ENCODE measurements around the gene SUCLG1. TPM values are rescaled to one million over a fixed set of nuclear protein-coding genes. Genes with fewer than 3 reads are reported as not detected.
"Not testable (repeated sequence)": the region's sequence is repeated elsewhere in the genome, so short reads cannot be mapped to it uniquely, and the experiment has no call there.

The SUCLG1 gene
- total RNA-seq, 1 donor from 2014 or later = 216 TPM

GRCh38 chr2:84429328-84429727 is 29.8 kb downstream of the SUCLG1 start:
- intact Hi-C loops (cut with DNase I) = no loop called here
- DNase-seq (ENCODE audit: low spot score) = no peak

GRCh38 chr2:84427235-84428138 is 31.6 kb downstream of the SUCLG1 start:
- intact Hi-C loops (cut with DNase I) = no loop called here
- DNase-seq (ENCODE audit: low spot score) = no peak

DNA sequence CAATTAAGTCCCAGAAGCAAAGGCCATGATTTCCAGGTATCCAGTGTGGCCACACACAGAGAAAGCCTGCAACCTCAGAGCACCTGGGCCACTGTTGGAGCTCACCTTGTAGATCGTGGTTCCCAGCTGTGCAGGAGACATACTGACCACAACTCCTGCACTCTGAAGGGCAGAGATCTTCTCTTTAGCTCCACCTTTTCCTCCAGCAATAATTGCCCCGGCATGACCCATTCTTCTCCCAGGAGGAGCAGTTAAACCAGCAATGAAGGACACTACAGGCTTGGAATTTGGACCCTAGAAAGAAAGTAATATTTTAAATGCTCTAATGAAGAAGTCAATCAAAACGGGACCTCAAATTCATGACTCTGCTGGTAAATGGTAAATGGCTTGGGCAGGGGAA is 33.8 kb downstream of the SUCLG1 start:
- intact Hi-C loops (cut with DNase I) = no loop called here
- DNase-seq (ENCODE audit: low spot score) = no peak

- no peak for DNase-seq (ENCODE audit: low spot score)
Measured at GRCh38 chr2:84424152-84424551, 34.9 kb downstream of the SUCLG1 start.

DNA sequence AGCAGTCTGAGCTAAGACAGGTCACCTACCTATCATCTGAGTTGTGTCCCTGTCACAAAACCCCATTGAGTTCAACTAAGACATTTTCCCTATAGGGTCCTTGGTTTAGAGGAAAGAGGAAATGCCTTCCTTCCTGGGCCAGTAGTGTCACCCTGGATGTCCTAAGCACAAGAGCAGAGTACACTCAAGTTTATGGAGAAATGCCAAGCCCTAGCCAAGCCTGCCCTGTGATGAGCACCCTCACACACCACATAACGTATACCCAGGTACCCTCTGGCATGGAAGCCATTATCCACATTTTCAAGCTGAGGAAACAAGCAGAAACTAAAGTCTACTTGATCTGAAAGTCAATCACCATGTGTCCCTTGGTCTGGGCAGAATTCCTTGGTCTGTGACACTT is 37.3 kb downstream of the SUCLG1 start:
- no peak for DNase-seq (ENCODE audit: low spot score)
- intact Hi-C loops (cut with DNase I) = no loop called here

More at GRCh38 chr2:84424152-84424551, 34.9 kb downstream of the SUCLG1 start:
- intact Hi-C loops (cut with DNase I) = no loop called here

GRCh38 chr2:84421197-84421596 is 37.9 kb downstream of the SUCLG1 start:
- intact Hi-C loops (cut with DNase I) = no loop called here
- no peak for DNase-seq (ENCODE audit: low spot score)

DNA sequence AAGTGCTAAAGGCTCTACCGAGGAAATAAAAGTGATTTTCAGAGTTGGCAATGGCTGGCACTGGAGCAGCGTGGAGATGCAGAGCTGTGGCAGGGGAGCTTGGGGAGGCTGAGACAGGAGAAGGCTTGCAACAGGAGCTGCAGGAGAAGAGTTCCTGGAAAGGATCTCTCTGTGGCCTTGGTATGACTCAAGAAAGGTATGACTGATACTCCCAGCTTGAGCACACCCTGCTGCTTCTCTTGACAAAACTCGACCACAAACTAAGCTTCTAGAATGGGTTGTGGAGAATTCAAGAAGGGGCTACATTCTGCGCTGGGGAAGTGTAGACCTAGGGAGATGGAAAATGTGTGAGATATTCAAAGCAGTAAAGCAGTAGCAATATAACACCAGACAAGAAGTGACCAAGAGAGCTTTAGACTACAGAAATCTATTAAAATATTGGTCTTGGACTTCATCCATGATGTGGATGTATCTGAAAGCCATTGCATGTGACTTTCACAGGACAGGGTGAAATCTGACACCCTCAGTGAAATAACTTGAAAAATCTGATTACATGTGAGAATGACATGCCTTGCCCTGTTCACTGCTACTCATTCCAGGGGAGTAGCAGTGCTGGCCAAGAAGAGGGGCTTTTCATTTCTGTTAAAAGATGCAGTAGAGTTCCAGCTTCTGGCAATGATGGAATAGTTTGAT is 41.5 kb downstream of the SUCLG1 start:
- no peak for DNase-seq (ENCODE audit: low spot score)
- intact Hi-C loops (cut with DNase I) = no loop called here

GRCh38 chr2:84409531-84409930 is 49.5 kb downstream of the SUCLG1 start:
- no peak for DNase-seq (ENCODE audit: low spot score)
- intact Hi-C loops (cut with DNase I) = no loop called here

GRCh38 chr2:84402111-84402510 is 57.0 kb downstream of the SUCLG1 start:
- DNase-seq (ENCODE audit: low spot score); intact Hi-C loops (cut with DNase I): not testable (repeated sequence)

DNA sequence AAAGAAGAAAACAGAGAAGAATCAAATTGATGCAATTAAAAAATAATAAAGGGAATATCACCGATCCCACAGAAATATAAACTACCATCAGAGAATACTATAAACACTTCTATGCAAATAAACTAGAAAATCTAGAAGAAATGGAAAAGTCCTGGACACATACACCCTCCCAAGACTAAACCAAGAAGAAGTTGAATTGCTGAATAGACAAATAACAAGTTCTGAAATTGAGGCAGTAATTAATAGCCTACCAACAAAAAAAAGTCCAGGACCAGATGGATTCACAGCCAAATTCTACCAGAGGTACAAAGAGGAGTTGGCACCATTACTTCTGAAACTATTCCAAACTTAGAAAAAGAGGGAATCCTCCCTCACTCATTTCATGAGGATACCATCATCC is 59.2 kb downstream of the SUCLG1 start:
- intact Hi-C loops (cut with DNase I); DNase-seq (ENCODE audit: low spot score): not testable (repeated sequence)

GRCh38 chr2:84395820-84396219 is 63.3 kb downstream of the SUCLG1 start:
- intact Hi-C loops (cut with DNase I) = no loop called here
- DNase-seq (ENCODE audit: low spot score) = no peak

GRCh38 chr2:84394628-84395027 is 64.5 kb downstream of the SUCLG1 start:
- intact Hi-C loops (cut with DNase I) = no loop called here
- no peak for DNase-seq (ENCODE audit: low spot score)

DNA sequence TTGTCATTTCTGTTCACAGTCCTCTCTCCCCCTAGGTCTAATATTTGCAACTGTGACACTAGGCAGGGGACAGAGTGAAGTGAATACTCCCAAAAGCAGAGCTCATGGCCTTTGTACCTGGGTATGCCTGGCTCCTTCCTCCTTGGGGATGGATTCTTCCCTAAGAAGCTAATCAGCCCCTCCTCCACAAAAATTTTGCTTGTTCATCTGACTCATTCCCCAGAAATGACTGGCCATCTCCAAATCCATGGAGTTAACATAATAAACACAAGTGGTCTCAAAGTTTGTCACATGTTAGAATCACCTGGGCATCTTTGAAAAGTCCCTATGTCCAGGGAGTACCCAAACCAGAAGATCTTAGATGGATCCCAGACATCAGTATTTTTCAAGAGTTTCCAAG is 65.3 kb downstream of the SUCLG1 start:
- DNase-seq (ENCODE audit: low spot score) = no peak
- intact Hi-C loops (cut with DNase I) = no loop called here

- no peak for DNase-seq (ENCODE audit: low spot score)
- intact Hi-C loops (cut with DNase I) = no loop called here
Measured at GRCh38 chr2:84389794-84390193, 69.3 kb downstream of the SUCLG1 start.

DNA sequence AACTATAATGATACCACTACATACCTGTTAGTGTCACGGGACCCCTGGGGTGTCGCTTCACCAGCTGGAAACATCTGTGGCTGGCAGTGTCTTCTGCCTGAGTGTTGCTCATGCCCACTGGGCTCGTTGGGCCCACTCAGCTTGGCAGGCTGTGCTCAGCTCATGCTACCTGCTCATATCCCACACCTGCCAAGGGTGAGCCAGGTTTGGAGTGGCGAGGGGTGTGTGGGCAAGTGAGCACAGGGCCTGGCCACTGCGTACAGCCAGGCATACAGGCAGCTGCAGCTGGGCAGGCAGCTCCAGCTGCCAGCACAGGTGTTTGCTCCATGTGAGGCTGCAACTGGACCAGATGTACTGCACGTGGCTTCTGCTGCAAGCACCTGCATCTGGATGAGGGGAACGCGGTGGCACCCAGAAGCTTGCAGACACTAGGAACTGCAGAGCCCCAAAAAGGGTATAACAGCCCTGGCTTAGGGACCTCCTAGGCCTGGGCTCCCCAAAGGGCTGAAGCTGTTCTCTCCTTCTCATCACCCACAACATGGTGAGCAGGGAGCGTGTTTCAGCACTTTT is 70.1 kb downstream of the SUCLG1 start:
- intact Hi-C loops (cut with DNase I) = no loop called here
- no peak for DNase-seq (ENCODE audit: low spot score)

- intact Hi-C loops (cut with DNase I) = no loop called here
- DNase-seq (ENCODE audit: low spot score) = no peak
Measured at GRCh38 chr2:84388133-84388532, 70.9 kb downstream of the SUCLG1 start.

- intact Hi-C loops (cut with DNase I) = no loop called here
Measured at GRCh38 chr2:84386336-84387040, 72.6 kb downstream of the SUCLG1 start.

DNA sequence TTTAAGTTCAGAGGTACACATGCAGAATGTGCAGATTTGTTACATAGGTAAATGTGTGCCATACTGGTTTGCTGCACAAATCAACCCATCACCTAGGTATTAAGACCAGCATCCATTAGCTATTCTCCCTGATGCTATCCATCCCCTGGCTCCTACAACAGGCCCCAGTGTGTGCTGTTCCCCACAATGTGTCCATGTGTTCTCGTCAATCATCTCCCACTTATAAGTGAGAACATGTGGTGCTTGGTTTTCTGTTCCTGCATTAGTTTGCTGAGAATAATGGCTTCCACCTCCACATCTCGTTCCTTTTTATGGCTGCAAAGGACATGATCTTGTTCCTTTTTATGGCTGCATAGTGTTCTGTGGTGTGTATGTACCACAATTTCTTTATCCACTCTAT is 75.8 kb downstream of the SUCLG1 start:
- DNase-seq (ENCODE audit: low spot score) = no peak
- intact Hi-C loops (cut with DNase I) = no loop called here

More at GRCh38 chr2:84386336-84387040, 72.6 kb downstream of the SUCLG1 start:
- DNase-seq (ENCODE audit: low spot score) = no peak

DNA sequence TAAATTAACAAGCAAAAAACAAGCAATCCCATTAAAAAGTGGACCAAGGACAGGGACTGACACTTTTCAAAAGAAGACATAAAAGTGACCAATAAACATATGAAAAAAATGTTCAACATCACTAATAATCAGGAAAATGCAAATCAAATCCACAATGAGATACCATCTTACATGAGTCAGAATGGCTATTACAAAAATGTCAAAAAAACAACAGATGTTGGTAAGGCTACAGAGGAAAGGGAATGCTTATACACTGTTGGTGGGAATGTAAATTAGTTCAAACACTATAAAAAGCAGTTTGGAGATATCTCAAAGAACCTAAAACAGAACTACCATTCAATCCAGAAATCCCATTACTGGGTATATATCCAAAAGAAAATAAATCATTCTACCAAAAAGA is 78.2 kb downstream of the SUCLG1 start:
- no peak for DNase-seq (ENCODE audit: low spot score)
- intact Hi-C loops (cut with DNase I) = no loop called here

DNA sequence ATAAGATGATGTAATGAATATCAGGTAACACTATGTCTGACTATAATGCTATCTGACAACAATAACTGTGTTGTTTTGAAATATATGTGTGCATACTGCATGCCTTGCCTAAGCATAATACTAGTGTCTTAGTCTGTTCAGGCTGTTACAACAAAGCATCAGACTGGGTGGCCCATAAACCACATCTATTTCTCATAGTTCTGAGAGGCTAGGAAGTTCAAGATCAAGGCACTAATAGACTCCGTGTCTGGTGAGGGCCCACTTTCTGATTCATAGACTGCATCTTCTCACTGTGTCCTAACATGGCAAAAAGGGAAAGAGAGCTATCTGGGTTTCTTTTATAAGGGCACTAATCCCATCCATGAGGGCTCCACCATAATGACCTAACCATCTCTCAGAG is 80.1 kb downstream of the SUCLG1 start:
- no peak for DNase-seq (ENCODE audit: low spot score)
- intact Hi-C loops (cut with DNase I) = no loop called here

Measured in cardiac septum (tissue), 1 donor.